ENCODE measurements around the gene RILPL2.
"Not testable (repeated sequence)": the region's sequence is repeated elsewhere in the genome, so short reads cannot be mapped to it uniquely, and the experiment has no call there.

The RILPL2 gene

GRCh38 chr12:123401753-123402683 lies 34.5 kb downstream of the RILPL2 start:
- DNase-seq, result no peak

GRCh38 chr12:123399255-123399617 lies 37.2 kb downstream of the RILPL2 start:
- DNase-seq, result no peak

- DNase-seq, result peak; percentile 87
Measured at GRCh38 chr12:123398550-123399254, 37.8 kb downstream of the RILPL2 start.

DNA sequence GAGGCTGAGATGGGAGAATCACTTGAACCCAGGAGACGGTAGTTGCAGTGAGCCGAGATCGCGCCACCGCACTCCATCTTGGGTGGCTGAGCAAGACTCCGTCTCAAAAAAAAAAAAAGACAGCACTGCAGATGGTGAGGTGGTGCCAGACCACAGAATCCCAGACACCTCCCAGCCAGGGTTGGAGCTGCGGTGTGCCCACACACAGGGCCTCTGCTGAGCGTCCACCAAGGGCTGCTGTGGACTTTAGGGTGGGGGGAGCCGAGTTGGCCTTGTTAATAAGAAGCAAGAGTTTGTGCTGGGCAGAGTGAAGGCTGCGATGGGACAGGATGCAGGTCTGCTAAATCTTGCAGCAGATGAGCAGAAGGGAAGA lies 38.3 kb downstream of the RILPL2 start:
- DNase-seq, result no peak

DNA sequence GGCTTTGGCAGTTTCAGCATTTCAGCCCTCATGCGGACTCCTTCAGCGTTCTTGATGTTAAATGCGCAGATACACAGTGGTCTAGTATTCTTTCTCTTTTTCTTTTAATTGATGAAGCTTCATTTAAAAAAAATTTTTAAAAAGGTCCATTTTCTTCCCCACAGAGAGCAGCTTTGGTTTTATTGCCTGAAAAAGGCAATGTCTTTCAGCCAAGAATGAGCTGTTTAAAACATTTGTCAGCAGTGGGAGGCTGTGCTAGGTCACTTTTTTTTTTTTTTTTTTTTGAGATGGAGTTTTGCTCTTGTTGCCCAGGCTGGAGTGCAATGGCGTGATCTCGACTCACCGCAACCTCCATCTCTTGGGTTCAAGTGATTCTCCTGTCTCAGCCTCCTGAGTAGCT lies 39.1 kb downstream of the RILPL2 start:
- no peak for DNase-seq

DNA sequence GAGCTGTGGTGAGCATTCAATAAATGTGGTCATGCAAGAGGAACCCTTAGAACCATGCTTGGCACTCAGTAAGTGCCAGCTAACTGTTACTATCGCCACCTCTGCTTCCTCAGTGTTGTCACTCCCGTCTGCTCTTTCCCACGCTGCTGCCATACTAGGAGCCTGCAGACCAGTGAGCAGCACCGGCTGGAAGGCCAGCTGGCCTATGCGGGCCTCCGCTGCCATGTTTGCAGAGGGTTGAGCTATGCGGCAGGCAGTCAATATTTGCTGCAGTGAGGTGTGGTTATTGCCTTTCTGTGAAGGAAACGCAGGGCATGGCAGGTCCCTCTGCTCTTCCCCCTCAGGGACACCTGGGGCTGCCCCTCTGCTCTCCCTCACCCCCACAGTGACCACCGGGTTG lies 39.5 kb downstream of the RILPL2 start:
- DNase-seq, result no peak

- DNase-seq, result no peak
Measured at GRCh38 chr12:123396543-123396942, 39.9 kb downstream of the RILPL2 start.

DNA sequence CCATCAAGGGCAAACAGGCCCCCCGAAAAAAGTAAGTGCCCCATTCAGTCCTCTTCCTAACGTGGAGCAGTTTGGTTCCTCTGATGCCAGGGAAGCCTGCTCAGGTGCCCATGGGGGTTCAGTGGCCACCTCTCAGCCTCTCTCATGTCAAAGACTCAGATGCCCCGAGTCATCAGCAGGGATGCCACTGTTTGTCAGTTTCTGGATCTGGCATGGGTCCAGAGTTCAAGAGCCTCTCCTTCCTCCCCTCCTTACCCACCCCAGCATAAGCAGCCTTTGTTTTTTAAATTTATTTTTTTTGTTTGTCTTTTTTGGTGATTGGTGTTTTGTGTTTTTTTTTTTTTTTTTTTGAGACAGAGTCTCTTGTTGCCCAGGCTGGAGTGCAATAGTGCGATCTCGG lies 41.2 kb downstream of the RILPL2 start:
- no peak for DNase-seq

DNA sequence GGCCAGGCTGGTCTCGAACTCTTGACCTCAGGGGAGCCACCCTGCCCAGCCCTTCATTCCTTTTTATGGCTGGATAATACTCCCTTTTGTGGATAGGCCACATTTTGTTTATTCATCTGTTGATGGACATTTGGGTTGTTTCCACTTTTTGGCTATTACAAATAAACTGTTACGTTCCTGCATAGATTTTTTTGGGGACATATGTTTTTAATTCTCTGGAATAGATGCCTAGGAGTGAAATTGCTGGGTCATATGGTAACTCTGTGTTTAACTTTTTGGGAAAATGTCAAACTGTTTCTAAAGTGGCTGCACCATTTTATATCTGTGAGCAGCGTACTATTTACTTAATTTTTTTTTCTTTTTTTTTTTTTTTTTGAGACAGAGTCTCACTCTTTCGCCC lies 42.7 kb downstream of the RILPL2 start:
- DNase-seq, result no peak

- DNase-seq, result no peak
Measured at GRCh38 chr12:123391546-123392343, 44.7 kb downstream of the RILPL2 start.

GRCh38 chr12:123390498-123391426 lies 45.7 kb downstream of the RILPL2 start:
- no peak for DNase-seq

GRCh38 chr12:123389560-123390351 lies 46.7 kb downstream of the RILPL2 start:
- no peak for DNase-seq

DNA sequence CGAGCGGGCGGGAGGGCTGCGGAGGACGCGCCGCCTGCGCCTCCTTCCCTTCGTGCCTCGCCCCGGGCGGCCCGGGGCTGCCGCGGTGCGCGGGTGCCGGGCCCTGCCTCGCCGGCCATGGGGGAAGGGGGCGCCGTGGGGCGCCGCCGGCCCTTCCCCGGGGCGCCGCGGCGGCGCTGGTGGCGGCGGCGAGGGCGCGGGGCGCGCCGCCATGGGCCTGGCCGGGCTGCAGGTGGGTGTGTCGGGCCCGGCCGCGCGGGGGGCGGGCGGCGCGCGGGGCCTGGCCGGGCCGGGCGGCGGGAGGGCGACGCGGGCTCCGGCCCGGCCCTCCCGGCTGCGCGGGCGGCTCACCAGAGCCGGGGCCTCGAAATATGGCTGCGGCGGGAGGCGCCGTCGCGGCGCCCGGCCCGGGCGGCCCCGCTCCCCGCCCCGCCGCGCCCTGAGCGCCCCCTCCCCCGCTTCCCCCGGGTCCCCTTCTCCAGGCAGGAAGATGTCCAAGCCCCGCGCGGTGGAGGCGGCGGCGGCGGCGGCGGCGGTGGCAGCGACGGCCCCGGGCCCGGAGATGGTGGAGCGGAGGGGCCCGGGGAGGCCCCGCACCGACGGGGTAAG lies 47.4 kb downstream of the RILPL2 start:
- no peak for DNase-seq

- DNase-seq, result peak; percentile 6
Measured at GRCh38 chr12:123388177-123388950, 48.1 kb downstream of the RILPL2 start.

GRCh38 chr12:123387508-123388176 lies 48.8 kb downstream of the RILPL2 start:
- DNase-seq, result no peak

DNA sequence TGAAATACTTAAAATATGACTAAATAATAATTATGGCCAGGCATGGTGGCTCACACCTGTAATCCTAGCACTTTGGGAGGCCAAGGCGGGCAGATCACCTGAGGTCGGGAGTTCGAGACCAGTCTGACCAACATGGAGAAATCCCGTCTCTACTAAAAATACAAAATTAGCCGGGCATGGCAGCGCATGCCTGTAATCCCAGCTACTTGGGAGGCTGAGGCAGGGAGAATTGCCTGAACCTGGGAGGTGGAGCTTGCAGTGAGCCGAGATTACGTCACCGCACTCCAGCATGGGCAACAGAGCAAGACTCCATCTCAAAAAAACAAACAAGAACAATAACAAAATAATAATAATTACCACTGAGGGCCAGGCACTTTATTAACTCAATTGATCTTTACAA lies 50.9 kb downstream of the RILPL2 start:
- not testable (repeated sequence) for DNase-seq

GRCh38 chr12:123384994-123385376 lies 51.5 kb downstream of the RILPL2 start:
- DNase-seq, result no peak

- DNase-seq, result no peak
Measured at GRCh38 chr12:123384318-123384993, 52.0 kb downstream of the RILPL2 start.

GRCh38 chr12:123382684-123383083 lies 53.8 kb downstream of the RILPL2 start:
- no peak for DNase-seq
